Progenitor cell of endocrine pancreas (in vitro differentiated cells): Measurements from ENCODE around the gene FAM133A. TPM values are rescaled to one million over a fixed set of nuclear protein-coding genes. Genes with fewer than 3 reads are reported as not detected.

ENCODE experiments used
- DNase-seq: peaks from one replicate; pipeline ENCODE4 v3.0.0; 2021; ENCODE audit warnings: low spot score; ENCODE audit not compliant: unreplicated experiment
- H3K27ac Mint-ChIP-seq: 2 replicates; pipeline ENCODE4 v1.8.0; 2021; ENCODE audit warnings: mild to moderate bottlenecking, moderate library complexity, mixed read lengths
- H3K27me3 Mint-ChIP-seq: 2 replicates; pipeline ENCODE4 v1.8.0; 2021; ENCODE audit warnings: mixed read lengths
- H3K36me3 Mint-ChIP-seq: 2 replicates; pipeline ENCODE4 v1.8.0; 2022; ENCODE audit warnings: mixed read lengths; ENCODE audit not compliant: insufficient read depth
- H3K4me1 Mint-ChIP-seq: 2 replicates; pipeline ENCODE4 v1.8.0; 2021; ENCODE audit warnings: low read depth, mixed read lengths
- H3K4me3 Mint-ChIP-seq: 2 replicates; pipeline ENCODE4 v1.8.0; 2021; ENCODE audit warnings: low read depth, mild to moderate bottlenecking, moderate library complexity, mixed read lengths
- H3K9me3 Mint-ChIP-seq: 2 replicates; pipeline ENCODE4 v1.8.0; 2021; ENCODE audit warnings: low read depth, mixed read lengths
- total RNA-seq: library from RNA; stranded (reverse); gene quantifications from 2 replicates; pipeline ENCODE4 v1.2.1, GENCODE V29; 2021
- TF ChIP-seq, protein P1 (sequence below): fragments of 200-600 bp; sonication (generic); IDR thresholded peaks from one replicate; pipeline ENCODE4 v1.5.0; 2021; ENCODE audit warnings: antibody characterized with exemption, mild to moderate bottlenecking; ENCODE audit not compliant: unreplicated experiment

FAM133A gene
- total RNA-seq, 1 donor from 2014 or later = not detected

GRCh38 chrX:93695981-93696380 lies 22.0 kb downstream of the FAM133A start:
- Mint-ChIP-seq H3K4me1 (peaks cover 2% of the 10 kb centered on the region), H3K4me3 (no peak overlapping the region), H3K9me3 (no peaks in the 10 kb centered on the region), H3K36me3 (no peaks in the 10 kb centered on the region), H3K27me3 (no peaks in the 10 kb centered on the region), H3K27ac (no peak overlapping the region)
- TF ChIP-seq, protein P1, sequence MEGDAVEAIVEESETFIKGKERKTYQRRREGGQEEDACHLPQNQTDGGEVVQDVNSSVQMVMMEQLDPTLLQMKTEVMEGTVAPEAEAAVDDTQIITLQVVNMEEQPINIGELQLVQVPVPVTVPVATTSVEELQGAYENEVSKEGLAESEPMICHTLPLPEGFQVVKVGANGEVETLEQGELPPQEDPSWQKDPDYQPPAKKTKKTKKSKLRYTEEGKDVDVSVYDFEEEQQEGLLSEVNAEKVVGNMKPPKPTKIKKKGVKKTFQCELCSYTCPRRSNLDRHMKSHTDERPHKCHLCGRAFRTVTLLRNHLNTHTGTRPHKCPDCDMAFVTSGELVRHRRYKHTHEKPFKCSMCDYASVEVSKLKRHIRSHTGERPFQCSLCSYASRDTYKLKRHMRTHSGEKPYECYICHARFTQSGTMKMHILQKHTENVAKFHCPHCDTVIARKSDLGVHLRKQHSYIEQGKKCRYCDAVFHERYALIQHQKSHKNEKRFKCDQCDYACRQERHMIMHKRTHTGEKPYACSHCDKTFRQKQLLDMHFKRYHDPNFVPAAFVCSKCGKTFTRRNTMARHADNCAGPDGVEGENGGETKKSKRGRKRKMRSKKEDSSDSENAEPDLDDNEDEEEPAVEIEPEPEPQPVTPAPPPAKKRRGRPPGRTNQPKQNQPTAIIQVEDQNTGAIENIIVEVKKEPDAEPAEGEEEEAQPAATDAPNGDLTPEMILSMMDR = no peak
- DNase-seq = no peak

DNA sequence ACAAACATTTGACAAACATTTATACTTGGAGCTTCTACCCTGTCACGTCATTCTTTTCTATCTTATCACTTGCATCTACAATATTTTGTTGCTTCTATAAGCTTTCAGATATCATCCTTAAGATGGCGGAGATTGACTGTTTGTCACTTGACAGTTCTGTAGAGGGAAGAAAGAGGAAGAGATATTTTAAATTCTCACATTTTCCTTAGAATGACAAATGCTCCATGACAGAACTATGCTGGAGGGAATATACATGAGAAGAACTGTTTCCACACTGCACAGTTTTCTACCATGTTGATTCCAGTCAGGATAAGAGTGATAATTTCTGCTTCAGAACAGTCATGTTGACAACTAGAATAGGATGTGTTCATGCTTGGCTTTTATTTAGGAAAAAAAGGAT lies 29.7 kb downstream of the FAM133A start:
- Mint-ChIP-seq H3K36me3 (no peaks in the 10 kb centered on the region), H3K4me1 (peaks cover 4% of the 10 kb centered on the region), H3K9me3 (no peaks in the 10 kb centered on the region), H3K27ac (no peak overlapping the region), H3K4me3 (no peak overlapping the region), H3K27me3 (no peaks in the 10 kb centered on the region)
- TF ChIP-seq, protein P1 = no peak
- no peak for DNase-seq

DNA sequence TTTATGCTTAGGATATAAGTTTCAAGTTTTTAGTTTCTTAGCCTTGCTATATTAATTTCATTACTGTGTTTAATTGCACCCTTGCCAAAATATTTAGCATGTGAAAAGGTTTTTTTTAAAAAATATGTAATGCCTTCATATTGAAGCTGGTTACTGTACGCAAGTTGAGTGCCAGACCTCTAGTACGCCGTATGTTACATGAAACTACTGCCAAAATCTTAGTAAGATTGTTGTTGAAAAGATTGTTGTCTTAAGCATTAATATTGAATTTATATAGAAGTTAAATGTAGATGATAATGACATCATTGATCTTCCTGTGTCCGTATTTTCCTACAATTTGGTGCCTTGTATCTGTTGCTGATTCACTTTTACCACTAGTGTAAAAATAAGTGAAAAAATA lies 37.1 kb downstream of the FAM133A start:
- DNase-seq = no peak
- H3K27me3 Mint-ChIP-seq = no peaks in the 10 kb centered on the region
- TF ChIP-seq, protein P1 = no peak
- H3K9me3 Mint-ChIP-seq = no peaks in the 10 kb centered on the region
- no peak overlapping the region for H3K27ac Mint-ChIP-seq
- H3K4me1 Mint-ChIP-seq = no peaks in the 10 kb centered on the region
- no peaks in the 10 kb centered on the region for H3K36me3 Mint-ChIP-seq
- H3K4me3 Mint-ChIP-seq = no peak overlapping the region

GRCh38 chrX:93741811-93742210 lies 67.8 kb downstream of the FAM133A start:
- peaks cover 5% of the 10 kb centered on the region for H3K4me1 Mint-ChIP-seq
- H3K27me3 Mint-ChIP-seq = no peaks in the 10 kb centered on the region
- H3K4me3 Mint-ChIP-seq = no peak overlapping the region
- no peak for DNase-seq
- TF ChIP-seq, protein P1 = no peak
- H3K9me3 Mint-ChIP-seq = no peaks in the 10 kb centered on the region
- no peak overlapping the region for H3K27ac Mint-ChIP-seq
- no peaks in the 10 kb centered on the region for H3K36me3 Mint-ChIP-seq

- Mint-ChIP-seq H3K4me1 (peaks cover 5% of the 10 kb centered on the region), H3K9me3 (no peaks in the 10 kb centered on the region), H3K4me3 (no peak overlapping the region), H3K27ac (no peak overlapping the region), H3K36me3 (no peaks in the 10 kb centered on the region), H3K27me3 (no peaks in the 10 kb centered on the region)
- DNase-seq = no peak
- TF ChIP-seq, protein P1 = no peak
Measured at GRCh38 chrX:93760163-93760562, 86.2 kb downstream of the FAM133A start.

Other genes starting within 250 kb of the FAM133A start
- gene NAP1L3, start 628 bp upstream of the FAM133A start, total RNA-seq = 7.7 and 7.8 TPM in 2 replicates